ENCODE data around the gene STMN3.
A peak's percentile ranks its signal among the peaks of the same experiment; 100 is the strongest.
"Not testable (repeated sequence)": the region's sequence is repeated elsewhere in the genome, so short reads cannot be mapped to it uniquely, and the experiment has no call there.

STMN3 gene

GRCh38 chr20:63678667-63679465, 25.6 kb upstream of the STMN3 start:
- no peak for DNase-seq (ENCODE audit: low spot score)

DNA sequence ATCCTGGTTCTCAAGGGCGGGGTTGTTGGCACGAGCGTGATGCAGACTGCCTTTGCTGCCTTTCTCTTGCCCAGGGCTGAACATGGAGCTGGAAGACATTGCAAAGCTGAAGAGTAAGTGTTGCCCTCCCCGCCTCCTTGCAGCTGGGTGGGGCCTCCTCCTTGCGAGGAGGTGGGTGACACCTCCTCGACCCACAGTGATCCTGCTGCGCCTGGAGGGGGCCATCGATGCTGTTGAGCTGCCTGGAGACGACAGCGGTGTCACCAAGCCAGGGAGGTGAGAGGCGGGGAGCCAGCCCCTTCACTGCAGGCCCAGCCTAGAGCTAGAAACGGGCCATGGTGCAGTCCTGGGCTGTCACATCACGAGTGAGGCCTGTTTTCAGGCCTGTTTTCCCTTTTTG, 24.8 kb upstream of the STMN3 start:
- no peak for DNase-seq (ENCODE audit: low spot score)

- DNase-seq (ENCODE audit: low spot score) = no peak
Observed at GRCh38 chr20:63675681-63676368, 22.6 kb upstream of the STMN3 start.

GRCh38 chr20:63673951-63674350, 20.7 kb upstream of the STMN3 start:
- DNase-seq (ENCODE audit: low spot score) = no peak

DNA sequence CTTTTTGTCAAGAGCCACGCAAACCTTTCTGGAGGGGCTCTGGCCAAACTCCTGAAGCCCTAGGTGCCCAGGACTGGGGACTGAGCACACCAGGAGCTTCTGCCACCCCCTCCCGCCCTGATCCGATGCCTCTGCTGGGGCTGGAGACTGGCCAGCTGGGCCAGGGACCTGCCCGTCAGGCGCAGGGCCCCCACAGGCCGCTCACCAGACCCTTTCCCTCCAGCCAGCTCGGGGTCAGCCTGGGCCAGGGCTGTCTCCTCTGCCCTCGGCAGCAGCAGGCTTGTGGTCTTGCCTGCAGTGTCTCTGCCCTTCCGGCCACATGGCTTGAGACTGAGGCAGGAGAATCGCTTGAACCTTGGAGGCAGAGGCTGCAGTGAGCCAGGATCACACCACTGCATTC, 19.4 kb upstream of the STMN3 start:
- DNase-seq (ENCODE audit: low spot score) = no peak

DNA sequence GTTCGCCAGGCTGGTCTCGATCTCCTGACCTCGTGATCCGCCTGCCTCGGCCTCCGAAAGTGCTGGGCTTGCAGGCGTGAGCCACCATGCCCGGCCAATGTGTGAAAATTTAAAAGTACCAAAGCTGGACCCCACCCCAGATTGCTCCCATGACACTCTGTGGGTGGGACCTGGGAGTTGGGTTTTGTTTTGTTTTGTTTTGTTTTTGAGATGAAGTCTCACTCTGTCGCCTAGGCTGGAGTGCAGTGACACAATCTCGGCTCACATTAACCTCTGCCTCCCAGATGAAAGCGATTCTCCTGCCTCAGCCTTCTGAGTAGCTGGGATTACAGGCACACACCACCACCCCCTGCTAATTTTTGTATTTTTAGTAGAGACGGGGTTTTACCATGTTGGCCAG, 18.5 kb upstream of the STMN3 start:
- DNase-seq (ENCODE audit: low spot score) = not testable (repeated sequence)

GRCh38 chr20:63668351-63668750, 15.1 kb upstream of the STMN3 start:
- no peak for DNase-seq (ENCODE audit: low spot score)

DNA sequence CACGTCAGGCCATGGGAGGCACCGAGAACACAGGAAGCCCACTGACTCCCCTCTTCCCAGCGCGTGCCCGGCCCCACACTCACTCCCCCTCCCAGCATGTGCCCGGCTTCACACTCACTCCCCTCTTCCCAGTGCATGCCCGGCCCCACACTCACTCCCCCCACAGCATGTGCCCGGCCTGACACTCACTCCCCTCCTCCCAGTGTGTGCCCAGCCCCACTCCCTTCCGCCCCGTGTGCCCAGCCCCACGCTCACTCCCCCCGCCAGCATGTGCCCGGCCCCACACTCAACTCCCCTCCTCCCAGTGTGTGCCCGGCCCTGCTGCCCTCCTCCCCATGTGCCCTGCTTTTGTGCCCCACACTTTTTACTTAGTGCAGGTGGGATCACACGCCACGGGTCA, 14.6 kb upstream of the STMN3 start:
- no peak for DNase-seq (ENCODE audit: low spot score)

DNA sequence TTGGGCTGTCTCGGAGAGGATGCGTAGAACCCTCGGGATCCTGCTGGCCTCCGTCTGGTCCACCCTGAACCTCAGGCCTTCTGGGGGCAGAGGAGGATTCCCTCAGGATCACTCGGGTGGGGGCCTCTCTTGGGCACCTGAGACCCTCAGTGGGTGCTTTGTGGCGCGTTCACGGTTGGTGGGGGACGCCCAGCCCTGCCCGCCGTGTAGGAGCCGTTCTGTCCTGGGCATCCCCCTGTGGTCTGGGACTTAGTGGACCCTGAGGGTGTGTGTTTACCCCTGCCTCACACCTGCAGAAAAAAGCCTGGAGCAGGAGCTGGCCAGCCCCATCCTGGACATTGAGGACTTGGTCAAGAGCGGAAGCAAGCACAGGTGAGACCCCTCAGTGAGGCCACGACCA, 12.5 kb upstream of the STMN3 start:
- DNase-seq (ENCODE audit: low spot score) = no peak

GRCh38 chr20:63664861-63665594, 11.8 kb upstream of the STMN3 start:
- DNase-seq (ENCODE audit: low spot score) = peak; percentile 87

DNA sequence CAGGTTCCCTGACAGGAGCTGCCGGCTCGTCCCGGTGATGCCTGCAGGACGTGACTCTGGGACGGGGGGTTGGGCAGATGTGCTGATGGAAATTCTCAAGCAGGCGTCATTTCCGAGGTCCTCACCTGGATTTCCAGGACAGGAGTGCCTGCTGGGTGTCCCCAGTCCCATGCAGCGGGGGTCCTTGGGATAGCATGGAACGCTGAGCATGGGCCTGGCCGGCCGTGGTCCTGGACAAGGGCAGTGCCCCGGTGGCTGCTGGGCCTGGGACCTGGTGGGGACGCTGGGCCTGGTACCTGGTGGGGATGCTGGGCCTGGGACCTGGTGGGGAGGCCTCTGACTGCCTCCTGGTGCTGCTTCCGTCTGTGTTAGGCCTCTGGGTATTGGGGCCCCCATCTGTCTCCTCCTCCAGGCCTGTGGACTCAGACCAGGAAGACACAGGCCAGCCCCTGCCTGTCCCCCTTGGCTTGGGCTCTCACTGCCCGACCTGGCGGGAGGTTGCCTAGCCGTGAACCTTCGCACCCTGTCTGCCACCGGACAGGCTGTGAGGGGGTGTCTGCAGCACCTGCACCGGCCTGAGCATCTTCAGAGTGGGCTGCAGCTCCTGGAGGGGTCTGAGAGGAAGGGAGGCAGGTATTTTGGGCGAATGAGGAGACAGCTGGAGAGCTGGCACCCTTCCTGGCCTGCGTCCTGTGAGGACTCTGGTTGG, 11.1 kb upstream of the STMN3 start:
- no peak for DNase-seq (ENCODE audit: low spot score)

GRCh38 chr20:63663332-63664066, 10.3 kb upstream of the STMN3 start:
- DNase-seq (ENCODE audit: low spot score) = no peak

DNA sequence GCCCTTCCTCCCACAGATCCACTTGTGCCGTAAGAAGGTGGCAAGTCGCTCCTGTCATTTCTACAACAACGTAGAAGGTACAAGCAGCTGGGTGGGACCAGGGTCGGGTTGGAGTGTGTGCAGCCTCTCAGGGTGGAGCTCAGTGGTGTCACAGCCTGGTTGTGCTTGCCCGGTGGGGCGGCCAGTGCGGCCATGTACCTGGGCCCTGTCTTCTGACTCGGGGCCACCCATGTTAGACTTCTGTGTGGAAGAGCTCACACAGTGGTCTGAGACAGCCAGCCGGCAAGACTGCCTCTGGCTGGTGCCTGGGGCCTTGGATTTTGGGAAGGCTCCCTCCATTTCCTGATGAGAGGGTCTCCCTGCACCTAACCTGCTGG, 9.6 kb upstream of the STMN3 start:
- DNase-seq (ENCODE audit: low spot score) = no peak

GRCh38 chr20:63661959-63662812, 9.0 kb upstream of the STMN3 start:
- DNase-seq (ENCODE audit: low spot score) = no peak

- DNase-seq (ENCODE audit: low spot score) = no peak
Observed at GRCh38 chr20:63661108-63661507, 7.9 kb upstream of the STMN3 start.

DNA sequence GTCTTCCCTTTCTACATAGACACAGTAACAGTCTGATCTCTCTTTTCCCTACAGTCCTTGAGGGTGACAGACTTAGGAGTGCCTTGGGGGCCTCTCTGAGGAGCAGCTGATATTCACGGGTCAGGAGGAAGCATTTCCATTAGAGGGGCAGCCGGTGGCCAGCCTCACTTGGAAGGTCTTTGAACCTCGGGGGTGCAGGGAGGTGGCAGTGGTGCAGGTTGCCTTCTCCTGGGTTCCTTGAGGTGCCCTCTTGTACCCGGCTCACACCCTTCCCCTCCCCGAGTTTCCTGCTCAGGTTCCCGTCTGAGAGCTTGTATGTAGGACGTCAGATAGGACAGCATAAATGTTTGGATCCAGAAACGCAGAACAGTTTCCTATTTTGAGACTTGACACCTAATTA, 7.4 kb upstream of the STMN3 start:
- DNase-seq (ENCODE audit: low spot score) = no peak

- not testable (repeated sequence) for DNase-seq (ENCODE audit: low spot score)
Observed at GRCh38 chr20:63660174-63660573, 7.0 kb upstream of the STMN3 start.

DNA sequence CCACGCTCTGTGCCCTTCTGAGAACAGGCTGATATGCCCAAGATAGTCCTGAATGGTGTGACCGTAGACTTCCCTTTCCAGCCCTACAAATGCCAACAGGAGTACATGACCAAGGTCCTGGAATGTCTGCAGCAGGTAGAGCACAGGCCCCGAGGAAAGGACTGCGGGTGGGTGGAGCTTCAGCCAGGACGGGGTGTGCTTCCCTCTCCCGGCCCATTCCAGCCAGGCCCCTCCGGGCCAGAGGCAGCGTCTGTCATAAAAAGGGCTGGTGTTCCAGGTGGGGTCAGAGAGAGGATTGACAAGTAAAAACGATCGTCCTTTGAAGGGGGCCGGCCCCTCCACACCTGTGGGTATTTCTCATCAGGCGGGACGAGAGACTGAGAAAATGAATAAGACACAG, 6.1 kb upstream of the STMN3 start:
- DNase-seq (ENCODE audit: low spot score) = no peak

DNA sequence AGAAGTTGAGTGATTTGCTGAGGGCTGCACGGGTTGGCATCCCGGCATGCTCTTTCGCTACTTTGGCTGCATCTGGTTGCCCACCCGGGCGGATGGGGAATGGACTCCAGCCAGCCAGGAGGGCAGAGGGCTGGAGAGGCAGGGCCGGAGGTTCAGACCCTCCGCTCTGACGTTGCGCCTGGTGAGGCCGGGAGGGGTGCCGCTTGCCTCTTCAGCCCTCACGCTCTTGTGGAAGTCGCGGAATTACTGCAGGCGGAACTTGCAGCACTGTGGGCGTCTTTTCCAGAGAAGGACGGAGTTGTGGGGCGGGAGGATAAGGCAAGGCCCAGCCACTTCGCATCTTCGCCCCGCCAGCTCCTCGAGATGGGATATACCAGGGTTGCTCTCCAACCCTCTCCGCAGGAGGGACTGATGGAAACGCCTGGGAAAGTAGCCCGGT, 5.5 kb upstream of the STMN3 start:
- DNase-seq (ENCODE audit: low spot score) = no peak

DNA sequence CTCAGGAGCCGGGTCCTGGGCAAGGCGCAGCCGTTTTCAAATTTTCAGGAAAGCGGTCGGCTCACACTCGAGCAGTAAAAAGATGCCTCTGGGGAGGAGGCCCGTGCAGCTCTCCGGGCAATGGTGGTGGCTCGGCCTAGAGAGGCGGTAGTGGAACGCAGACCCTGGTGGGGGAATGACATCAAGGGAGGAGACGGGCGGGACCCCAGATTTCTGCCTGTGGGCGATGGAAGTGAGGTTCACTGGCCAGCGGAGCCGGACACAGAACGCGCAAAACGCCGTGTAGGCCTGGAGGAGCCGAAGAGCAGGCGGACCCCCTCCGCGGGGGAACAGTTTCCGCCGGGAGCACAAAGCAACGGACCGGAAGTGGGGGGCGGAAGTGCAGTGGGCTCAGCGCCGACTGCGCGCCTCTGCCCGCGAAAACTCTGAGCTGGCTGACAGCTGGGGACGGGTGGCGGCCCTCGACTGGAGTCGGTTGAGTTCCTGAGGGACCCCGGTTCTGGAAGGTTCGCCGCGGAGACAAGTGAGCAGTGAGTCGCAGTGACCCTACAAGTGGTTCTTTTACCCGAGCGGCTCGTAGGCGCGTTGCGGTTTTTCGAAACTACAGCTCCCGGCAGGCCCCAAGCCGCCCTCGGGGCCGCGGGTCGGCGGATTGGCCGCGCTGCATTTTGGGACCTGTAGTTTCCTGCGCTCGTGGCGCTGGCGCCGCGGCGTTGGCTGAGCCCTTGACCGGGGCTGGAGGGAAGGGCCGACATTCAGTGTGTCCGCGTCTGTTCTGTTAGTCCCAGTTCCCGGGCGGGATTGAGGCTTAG, 4.9 kb upstream of the STMN3 start, which contains the start of gene RTEL1:
Gene RTEL1, plus strand, starts transcription at position 376 of the 812 bp plus-strand sequence. CDS start 1,091 bp downstream, outside the sequence.
- DNase-seq (ENCODE audit: low spot score) = peak; percentile 91
